AG09309 (cell line): Measurements from ENCODE around the gene OOSP4B.

Source experiments
- DNase-seq: peaks from one replicate; pipeline ENCODE4 v3.0.0-alpha.2; 2010; ENCODE audit warnings: low read depth
- H3K4me3 ChIP-seq: 2 replicates; pipeline ENCODE4 v1.5.1; 2011; ENCODE audit warnings: mild to moderate bottlenecking, low read depth, low read length, moderate library complexity; ENCODE audit not compliant: control insufficient read depth
- CTCF ChIP-seq: IDR thresholded peaks from 2 replicates; pipeline ENCODE4 v1.5.1; 2011; ENCODE audit warnings: mild to moderate bottlenecking, low read depth, low read length, inconsistent platforms; ENCODE audit not compliant: insufficient read depth, control insufficient read depth; ENCODE audit errors: missing control alignments

The OOSP4B gene

DNA sequence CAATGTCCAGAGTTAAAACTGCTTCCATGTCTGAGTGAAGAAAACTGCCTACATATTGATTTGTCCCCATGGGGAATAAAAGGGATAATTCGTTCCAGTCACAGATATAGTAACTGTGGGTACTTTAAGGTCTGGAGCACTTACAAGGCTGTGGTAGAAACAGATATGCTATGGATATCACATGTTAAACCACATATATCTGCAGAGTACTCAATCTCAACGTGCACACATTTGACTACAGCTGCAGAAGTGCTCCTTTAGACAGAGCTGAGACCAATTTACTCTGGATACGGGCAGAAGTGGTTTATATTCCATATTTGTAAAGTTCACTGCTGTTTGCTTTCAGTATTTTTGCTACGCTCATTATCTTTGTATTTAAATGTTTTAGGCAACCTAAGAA lies 61.8 kb downstream of the OOSP4B start:
- TF ChIP-seq CTCF = no peak
- no peak overlapping the region for H3K4me3 ChIP-seq
- DNase-seq = no peak

GRCh38 chr11:60080535-60080934 lies 63.6 kb downstream of the OOSP4B start:
- no peak overlapping the region for H3K4me3 ChIP-seq
- TF ChIP-seq CTCF = no peak
- no peak for DNase-seq
